GM21737 (cell line): Measurements from ENCODE around the gene PVALB.

Experiments used
- ATAC-seq: cut with Tn5 transposase; IDR thresholded peaks from one replicate; pipeline ENCODE4 v1.9.1; 2021; ENCODE audit warnings: mild to moderate bottlenecking, moderate library complexity; ENCODE audit not compliant: unreplicated experiment

PVALB gene

GRCh38 chr22:36815558-36816338, 1.1 kb downstream of the PVALB start:
- no peak for ATAC-seq

GRCh38 chr22:36814801-36815200, 2.0 kb downstream of the PVALB start:
- no peak for ATAC-seq

DNA sequence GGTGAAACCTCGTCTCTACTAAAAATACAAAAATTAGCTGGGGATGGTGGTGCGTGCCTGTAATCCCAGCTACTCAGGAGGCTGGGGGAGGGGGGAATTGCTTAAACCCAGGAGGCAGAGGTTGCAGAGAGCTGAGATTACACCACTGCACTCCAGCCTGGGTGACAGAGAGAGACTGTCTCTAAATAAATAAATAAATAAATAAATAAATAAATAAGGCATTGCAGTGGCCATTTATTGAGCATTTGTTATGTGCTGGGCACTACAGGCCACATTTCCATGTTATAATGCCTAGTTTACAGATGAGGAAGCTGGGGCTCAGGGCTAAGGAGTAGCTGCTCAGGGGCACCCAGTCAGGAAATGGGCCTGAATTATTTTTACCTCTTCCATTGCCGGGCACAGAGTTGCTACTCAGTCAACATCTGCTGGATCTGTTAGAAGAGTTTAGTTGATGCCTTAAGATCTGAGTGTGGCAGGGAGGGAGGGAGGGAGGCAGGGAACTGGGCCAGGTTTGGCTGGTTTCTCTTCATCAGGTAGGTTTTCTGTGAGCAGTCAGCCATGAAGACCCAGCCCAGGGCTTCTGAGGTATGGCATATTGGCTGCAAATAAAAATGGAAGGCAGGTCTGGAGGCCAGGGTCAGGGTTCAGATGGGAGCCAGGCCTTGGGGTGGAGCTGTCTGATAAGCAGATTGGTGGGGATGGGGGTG, 5.6 kb downstream of the PVALB start:
- no peak for ATAC-seq

GRCh38 chr22:36809351-36809750, 7.5 kb downstream of the PVALB start:
- no peak for ATAC-seq

- ATAC-seq, result no peak
Observed at GRCh38 chr22:36808721-36809344, 8.0 kb downstream of the PVALB start.

GRCh38 chr22:36807627-36808026, 9.2 kb downstream of the PVALB start:
- no peak for ATAC-seq

GRCh38 chr22:36806835-36807234, 10.0 kb downstream of the PVALB start:
- no peak for ATAC-seq

DNA sequence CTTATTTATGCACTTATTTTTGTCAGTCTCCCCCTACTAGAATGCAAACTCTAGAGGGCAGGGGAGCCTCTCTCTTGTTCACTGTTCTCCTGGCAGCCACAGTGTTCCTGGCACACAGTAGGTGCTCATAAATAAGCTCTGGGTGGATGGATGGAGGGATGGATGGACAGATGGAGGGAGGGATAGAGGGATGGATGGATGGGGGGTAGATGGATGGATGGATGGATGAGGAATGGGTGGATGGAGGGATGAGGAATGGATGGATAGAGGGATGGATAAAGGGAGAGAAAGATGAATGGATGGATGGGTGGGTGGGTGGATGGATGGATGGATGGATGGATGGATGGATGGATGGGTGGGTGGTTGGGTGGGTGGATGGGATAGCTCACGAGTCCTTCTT, 13.5 kb downstream of the PVALB start:
- no peak for ATAC-seq

- no peak for ATAC-seq
Observed at GRCh38 chr22:36798674-36799066, 18.2 kb downstream of the PVALB start.

DNA sequence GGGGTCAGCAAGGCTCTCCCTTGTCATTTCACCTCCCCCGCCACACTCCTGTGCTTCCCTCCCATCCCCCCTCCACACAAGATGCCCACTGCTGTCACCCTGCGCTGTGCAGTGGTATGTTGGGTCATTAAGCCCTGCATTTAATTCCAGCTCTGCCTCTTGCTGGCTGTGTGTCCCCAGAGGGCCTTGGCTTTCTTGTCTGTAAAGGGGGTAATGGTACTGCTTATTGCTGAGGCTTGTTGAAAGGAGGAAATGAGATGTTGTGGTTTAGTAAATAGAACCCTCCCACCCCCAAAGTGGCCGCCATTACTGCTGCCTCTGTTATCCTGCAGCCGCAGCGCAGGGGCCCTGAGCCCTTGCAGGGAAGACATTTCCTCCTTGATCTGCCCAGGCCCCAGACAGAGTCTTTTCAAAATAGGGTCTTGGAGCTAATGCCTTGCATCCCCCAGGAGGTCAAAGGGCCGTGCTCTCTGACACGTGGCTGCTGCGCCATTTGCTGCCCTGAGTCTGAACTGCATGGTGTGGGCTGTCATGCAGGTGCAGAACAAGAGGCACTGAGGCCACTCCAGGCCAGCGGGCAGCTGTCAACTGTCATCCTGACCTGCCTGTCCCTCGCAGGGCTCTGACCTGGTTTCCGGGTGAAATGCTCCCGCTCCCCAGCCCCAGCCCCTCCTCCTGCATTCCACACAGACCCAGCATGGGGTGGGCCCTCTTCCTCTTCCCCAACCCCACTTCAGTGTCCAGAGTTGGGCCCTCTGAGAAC, 18.7 kb downstream of the PVALB start:
- no peak for ATAC-seq

- ATAC-seq, result no peak
Observed at GRCh38 chr22:36797374-36797773, 19.5 kb downstream of the PVALB start.

- ATAC-seq, result no peak
Observed at GRCh38 chr22:36796552-36797175, 20.2 kb downstream of the PVALB start.

- ATAC-seq, result no peak
Observed at GRCh38 chr22:36795633-36796032, 21.2 kb downstream of the PVALB start.

GRCh38 chr22:36790648-36791047, 26.2 kb downstream of the PVALB start:
- ATAC-seq, result no peak

DNA sequence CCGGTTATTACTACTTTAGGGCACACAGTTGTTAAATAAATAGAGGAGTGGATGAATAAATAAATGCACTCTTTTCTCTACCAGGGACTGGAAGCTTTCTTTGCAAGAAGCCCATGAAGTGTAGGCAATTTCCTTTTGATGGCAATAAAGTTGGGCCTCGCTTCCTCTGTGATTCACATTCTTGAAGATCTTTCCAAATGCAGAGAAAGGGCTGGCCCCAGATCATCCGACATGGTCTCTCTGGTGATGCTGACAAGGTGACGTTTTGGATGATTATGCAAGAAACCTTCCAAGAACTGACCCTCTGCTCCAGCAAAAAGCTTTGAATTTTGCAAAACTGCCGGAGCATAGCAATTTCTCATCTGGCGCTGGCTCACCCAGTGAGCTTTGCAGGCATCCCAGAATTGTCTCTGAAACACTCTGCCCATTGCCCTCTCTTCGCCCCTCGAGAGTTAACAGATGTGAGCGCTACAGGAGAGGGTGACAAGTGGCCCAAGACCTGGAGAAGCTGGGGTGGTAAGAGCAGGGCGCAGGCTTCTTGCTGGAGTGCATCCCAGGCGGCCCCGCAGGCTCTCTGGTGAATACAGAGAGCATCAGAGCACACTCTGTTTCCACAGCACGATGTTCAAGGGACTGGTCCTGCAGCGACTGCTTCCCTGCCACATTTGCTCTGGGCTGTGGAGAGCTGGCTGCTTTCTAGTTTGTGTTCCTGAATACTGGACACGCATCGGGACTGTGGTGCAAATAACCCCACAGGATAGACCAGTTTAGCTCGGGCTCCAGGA, 29.4 kb downstream of the PVALB start:
- no peak for ATAC-seq

- no peak for ATAC-seq
Observed at GRCh38 chr22:36783743-36784142, 33.1 kb downstream of the PVALB start.

DNA sequence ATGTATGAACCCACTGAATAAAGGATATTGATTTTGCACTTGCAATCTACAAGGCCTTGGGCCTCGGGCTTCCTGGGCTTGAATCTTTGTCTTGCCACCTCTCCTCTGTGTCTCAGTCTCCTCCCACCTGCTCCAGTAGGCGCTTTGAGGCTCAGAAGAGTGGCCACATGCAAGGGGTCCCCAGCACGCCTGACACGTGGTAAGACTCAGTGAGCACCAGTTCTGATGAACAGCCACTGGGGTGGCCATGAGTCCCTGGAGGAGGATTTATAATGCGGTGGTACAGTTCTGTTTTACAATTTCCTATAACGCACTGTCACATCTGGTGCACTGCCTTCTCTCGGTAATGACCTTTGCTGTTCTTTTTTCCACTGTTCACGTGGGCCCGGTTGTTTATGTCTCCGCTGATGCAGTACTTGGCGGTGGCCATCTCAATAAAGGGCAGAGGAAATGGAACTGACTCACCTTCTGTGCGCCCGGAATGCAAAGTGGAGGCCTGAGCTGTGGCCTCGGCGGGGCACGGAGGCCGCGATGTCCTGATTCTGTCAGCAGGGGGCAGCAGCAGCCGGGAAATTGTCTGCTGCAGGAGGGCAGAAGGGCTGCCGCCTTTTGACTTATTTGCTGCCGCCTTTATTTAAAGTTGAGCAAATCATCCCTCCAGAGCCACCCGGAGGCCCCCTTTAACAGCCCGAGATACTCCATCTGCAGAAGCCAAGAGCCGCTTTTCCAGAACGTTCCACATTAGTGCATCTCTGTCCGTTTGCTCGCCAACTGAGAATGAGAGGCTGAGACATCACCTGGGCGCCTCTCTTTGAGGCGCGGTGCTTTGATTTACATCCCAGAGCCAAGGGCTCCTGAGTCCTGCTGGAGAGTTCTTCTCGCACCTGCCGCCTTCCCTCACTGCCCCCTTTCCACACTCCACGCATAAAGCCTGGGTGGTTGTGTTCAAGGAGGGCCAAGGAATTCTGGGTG, 34.9 kb downstream of the PVALB start:
- ATAC-seq, result peak; percentile 70

- no peak for ATAC-seq
Observed at GRCh38 chr22:36778020-36778419, 38.8 kb downstream of the PVALB start.

DNA sequence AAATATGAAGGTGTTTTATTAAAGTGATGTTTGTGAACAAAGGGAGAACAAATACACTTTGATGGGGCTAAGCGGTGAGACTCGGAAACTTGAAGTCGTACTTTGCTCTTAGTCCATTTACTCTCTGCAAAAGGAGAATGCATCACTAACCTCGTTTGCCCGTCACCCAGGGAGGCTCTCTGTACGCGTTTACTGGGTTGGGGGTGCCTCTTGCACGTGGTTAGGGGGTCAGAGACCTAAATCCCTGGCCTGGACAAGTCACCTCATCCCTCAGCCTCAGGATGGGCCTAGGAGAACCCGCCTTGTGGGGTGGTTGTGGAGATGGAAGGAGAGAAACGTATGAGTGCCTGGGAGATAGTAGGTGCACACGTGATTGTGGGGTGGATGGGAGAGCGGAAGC, 40.1 kb downstream of the PVALB start:
- ATAC-seq, result no peak
